ENCODE measurements around the gene STX18.

DNA sequence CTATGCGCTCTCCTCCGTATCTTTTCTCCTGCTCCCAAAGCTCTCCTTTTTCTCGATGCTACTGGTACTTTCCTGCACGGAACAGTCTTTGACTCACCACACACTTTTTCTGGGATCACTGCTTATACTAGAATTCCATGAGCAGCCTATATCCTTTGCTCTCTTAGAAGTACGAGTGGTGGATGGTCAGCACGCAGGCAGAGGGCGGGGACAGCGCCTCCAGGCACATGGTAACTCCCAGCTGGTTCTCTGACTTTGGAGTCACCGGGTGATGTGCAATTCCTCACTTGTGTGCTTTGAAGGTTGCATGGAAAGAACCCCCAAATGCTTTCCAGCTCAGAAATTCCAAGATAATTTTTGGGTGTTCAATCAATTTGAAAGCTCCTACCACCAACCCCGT, 56.0 kb downstream of the STX18 start:
- TF ChIP-seq, protein P1, sequence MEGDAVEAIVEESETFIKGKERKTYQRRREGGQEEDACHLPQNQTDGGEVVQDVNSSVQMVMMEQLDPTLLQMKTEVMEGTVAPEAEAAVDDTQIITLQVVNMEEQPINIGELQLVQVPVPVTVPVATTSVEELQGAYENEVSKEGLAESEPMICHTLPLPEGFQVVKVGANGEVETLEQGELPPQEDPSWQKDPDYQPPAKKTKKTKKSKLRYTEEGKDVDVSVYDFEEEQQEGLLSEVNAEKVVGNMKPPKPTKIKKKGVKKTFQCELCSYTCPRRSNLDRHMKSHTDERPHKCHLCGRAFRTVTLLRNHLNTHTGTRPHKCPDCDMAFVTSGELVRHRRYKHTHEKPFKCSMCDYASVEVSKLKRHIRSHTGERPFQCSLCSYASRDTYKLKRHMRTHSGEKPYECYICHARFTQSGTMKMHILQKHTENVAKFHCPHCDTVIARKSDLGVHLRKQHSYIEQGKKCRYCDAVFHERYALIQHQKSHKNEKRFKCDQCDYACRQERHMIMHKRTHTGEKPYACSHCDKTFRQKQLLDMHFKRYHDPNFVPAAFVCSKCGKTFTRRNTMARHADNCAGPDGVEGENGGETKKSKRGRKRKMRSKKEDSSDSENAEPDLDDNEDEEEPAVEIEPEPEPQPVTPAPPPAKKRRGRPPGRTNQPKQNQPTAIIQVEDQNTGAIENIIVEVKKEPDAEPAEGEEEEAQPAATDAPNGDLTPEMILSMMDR (IDR thresholded peaks at IDR 0.05 in 4 of 5, conservative IDR thresholded peaks at IDR 0.05 in 1 of 5), result no peak
- no peak for TF ChIP-seq POLR2A (IDR thresholded peaks at IDR 0.05)
